OCI-LY3 (cell line): ENCODE data around the gene AHCYL2.

ENCODE experiments used
- H2AFZ ChIP-seq: fragments of 200-600, 300-600 bp; shearing (Covaris generic); 2 replicates; pipeline ENCODE4 v1.6.0; 2014; ENCODE audit warnings: antibody characterized with exemption, low read depth, low read length
- H3K27ac ChIP-seq: fragments of 200-600, 300-600 bp; sonication (generic); 2 replicates; pipeline ENCODE4 v1.5.1; 2014; ENCODE audit warnings: mild to moderate bottlenecking, low read length, moderate library complexity, mixed read lengths
- H3K27me3 ChIP-seq: fragments of 200-600, 300-600 bp; sonication (generic); 2 replicates; pipeline ENCODE4 v1.6.1; 2014; ENCODE audit warnings: low read depth, low read length, mixed read lengths
- H3K36me3 ChIP-seq: fragments of 200-600, 300-600 bp; sonication (generic); replicated peaks from 2 replicates; pipeline ENCODE3; 2014; ENCODE audit warnings: low read depth, low read length, mixed read lengths
- H3K4me1 ChIP-seq: fragments of 300-600, 200-600 bp; sonication (generic); 2 replicates; pipeline ENCODE4 v1.6.1; 2014; ENCODE audit warnings: low read length, mixed read lengths
- H3K4me2 ChIP-seq: fragments of 200-600, 300-600 bp; sonication (generic); 2 replicates; pipeline ENCODE4 v1.6.1; 2014; ENCODE audit warnings: low read length, mixed read lengths
- H3K4me3 ChIP-seq: fragments of 300-600, 200-600 bp; sonication (generic); 2 replicates; pipeline ENCODE4 v1.5.1; 2014; ENCODE audit warnings: antibody characterized with exemption, mild to moderate bottlenecking, low read length, moderate library complexity
- H3K79me2 ChIP-seq: fragments of 300-600, 200-600 bp; shearing (Covaris generic); 2 replicates; pipeline ENCODE4 v1.6.1; 2014; ENCODE audit warnings: mild to moderate bottlenecking, low read length, mixed read lengths
- H3K9ac ChIP-seq: fragments of 300-600, 200-600 bp; shearing (Covaris generic); 2 replicates; pipeline ENCODE4 v1.6.0; 2014; ENCODE audit warnings: mild to moderate bottlenecking, low read length, moderate library complexity
- H3K9me3 ChIP-seq: fragments of 200-600, 300-600 bp; shearing (Covaris generic); 2 replicates; pipeline ENCODE4 v1.6.1; 2014; ENCODE audit warnings: low read length, mixed read lengths; ENCODE audit not compliant: insufficient read depth
- H4K20me1 ChIP-seq: fragments of 200-600, 300-600 bp; sonication (generic); 2 replicates; pipeline ENCODE4 v1.6.1; 2016; ENCODE audit warnings: low read length, mixed read lengths; ENCODE audit not compliant: insufficient read depth
- EZH2phosphoT487 ChIP-seq: fragments of 200-600 bp; shearing (Covaris generic); IDR thresholded peaks from 2 replicates; pipeline ENCODE4 v1.6.1; 2018; ENCODE audit warnings: antibody characterized with exemption, mixed run types, low read depth
- TF ChIP-seq, protein P1 (sequence below): fragments of 200-600, 300-600 bp; sonication (generic); IDR thresholded peaks from 2 replicates; pipeline ENCODE4 v1.5.1; 2014; ENCODE audit warnings: antibody characterized with exemption, low read length, low read depth

The AHCYL2 gene

DNA sequence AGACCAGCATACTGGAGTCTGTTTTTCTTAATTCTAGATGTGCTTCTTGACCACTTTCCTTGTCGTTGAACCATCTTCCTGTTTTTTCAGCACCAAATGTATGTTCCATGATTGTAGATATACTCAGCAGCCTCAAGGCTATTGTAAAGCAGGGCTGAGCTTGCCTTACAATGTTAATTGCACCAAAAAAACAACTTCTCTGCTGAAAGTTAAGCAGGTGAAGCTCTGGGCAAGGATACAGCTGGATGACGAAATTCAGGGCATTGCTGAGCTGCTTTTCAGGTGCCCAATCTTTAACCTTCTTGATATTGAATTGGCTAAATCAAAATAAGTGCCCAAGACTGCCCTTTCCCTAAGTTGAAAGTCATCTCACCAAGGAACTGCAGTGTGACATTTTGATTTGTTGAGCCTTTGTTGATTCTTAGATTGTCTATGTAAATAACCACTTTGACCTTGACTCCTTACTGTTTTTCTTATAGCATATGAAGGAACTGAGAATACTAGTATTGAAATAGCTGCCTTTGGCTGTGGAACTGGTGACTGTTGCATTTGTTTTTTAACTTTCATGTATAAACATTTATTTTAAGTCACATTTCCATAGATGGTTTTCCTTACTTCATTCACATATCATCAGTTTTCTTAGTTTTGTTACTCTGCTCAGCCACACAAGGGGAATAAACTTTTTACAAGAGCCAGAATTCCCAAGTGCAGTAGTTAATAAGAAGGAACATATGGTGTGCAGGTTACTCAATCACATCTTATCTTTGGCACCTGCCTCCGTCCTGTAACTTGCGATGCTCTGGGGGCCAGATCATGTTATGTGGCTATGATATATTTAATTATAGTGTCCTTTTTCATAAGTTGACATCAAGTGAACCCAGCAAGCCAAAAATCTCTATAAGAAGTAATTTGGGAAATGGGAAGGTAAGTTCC is 3.1 kb downstream of the AHCYL2 start:
- H3K9me3 ChIP-seq: no peaks in the 10 kb centered on the region
- no peaks in the 10 kb centered on the region for H3K27me3 ChIP-seq
- no peaks in the 10 kb centered on the region for H4K20me1 ChIP-seq
- no peak for TF ChIP-seq EZH2phosphoT487
- TF ChIP-seq, protein P1, sequence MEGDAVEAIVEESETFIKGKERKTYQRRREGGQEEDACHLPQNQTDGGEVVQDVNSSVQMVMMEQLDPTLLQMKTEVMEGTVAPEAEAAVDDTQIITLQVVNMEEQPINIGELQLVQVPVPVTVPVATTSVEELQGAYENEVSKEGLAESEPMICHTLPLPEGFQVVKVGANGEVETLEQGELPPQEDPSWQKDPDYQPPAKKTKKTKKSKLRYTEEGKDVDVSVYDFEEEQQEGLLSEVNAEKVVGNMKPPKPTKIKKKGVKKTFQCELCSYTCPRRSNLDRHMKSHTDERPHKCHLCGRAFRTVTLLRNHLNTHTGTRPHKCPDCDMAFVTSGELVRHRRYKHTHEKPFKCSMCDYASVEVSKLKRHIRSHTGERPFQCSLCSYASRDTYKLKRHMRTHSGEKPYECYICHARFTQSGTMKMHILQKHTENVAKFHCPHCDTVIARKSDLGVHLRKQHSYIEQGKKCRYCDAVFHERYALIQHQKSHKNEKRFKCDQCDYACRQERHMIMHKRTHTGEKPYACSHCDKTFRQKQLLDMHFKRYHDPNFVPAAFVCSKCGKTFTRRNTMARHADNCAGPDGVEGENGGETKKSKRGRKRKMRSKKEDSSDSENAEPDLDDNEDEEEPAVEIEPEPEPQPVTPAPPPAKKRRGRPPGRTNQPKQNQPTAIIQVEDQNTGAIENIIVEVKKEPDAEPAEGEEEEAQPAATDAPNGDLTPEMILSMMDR: no peak
- H2AFZ ChIP-seq: no peak overlapping the region
- peak overlapping the region; percentile 27; the same call in 1 of the 2 replicates for H3K4me2 ChIP-seq
- no peaks in the 10 kb centered on the region for H3K36me3 ChIP-seq
- H3K79me2 ChIP-seq: no peaks in the 10 kb centered on the region
- peaks cover 26% of the 10 kb centered on the region for H3K4me1 ChIP-seq
- no peak overlapping the region for H3K27ac ChIP-seq
- no peak overlapping the region for H3K4me3 ChIP-seq
- H3K9ac ChIP-seq: no peak overlapping the region

DNA sequence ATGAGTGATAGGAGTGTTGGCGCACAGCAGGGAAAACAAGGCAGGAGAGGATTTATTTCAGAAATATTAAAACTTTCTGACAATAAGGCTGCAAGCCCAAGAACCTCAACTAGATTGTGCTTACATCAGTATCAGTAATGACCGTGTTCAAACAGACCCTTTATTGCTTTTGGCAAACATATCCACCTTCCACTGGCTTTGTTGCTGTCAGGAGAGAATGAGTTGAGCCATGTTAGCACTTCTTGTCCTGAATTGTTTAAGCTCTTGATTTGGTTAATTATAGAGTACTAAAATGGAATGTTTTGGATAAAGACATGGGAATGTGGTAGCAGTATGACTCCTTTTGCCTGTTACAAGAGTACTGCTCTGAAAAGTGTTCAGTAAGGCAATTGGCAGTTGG is 3.8 kb downstream of the AHCYL2 start:
- Histone ChIP-seq H3K4me2 (no peak overlapping the region), H3K27ac (no peak overlapping the region), H3K36me3 (no peaks in the 10 kb centered on the region), H3K9ac (no peak overlapping the region), H3K4me1 (peaks cover 26% of the 10 kb centered on the region), H3K79me2 (no peaks in the 10 kb centered on the region), H3K4me3 (no peak overlapping the region), H2AFZ (no peak overlapping the region), H3K9me3 (no peaks in the 10 kb centered on the region), H4K20me1 (no peaks in the 10 kb centered on the region), H3K27me3 (no peaks in the 10 kb centered on the region)
- no peak for TF ChIP-seq EZH2phosphoT487
- TF ChIP-seq, protein P1: no peak

DNA sequence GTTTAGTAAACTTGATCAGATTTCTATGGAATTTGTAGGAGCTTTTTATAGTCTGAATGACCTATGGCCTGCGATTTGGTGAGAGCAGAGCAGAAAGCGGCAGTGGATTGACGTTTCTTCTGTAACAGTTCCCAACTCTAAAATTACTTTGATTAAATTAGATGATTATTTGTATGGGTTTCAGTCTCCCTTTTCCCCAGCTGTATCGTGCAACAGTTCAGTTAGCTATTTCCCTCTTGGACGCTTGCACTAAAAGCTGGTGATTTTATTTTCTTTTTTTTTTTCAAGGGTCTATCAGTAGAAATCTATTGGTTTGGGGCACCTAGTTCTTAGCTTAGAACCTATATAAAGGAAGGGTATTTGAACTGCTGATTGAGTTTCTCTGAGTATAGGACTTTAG is 6.8 kb downstream of the AHCYL2 start:
- TF ChIP-seq, protein P1: no peak
- TF ChIP-seq EZH2phosphoT487: no peak

DNA sequence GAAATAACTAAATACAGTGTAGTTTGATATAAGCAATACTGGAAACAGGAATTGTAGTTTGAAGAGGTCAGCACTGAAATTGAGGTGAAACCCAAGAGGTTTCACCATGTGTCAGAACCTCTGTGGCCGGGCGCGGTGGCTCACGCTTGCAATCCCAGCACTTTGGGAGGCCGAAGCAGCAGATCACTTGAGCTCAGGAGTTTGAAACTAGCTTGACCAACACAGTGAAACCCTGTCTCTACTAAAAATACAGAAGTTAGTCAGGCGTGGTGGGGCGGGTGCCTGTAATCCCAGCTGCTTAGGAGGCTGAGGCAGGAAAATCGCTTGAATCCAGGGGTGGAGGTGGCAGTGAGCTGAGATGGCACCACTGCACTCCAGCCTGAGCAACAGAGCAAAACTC is 13.7 kb downstream of the AHCYL2 start:
- H3K27me3 ChIP-seq: no peaks in the 10 kb centered on the region
- H3K9ac ChIP-seq: no peak overlapping the region
- no peak overlapping the region for H2AFZ ChIP-seq
- H3K79me2 ChIP-seq: no peaks in the 10 kb centered on the region
- H3K4me3 ChIP-seq: no peak overlapping the region
- no peak overlapping the region for H3K4me2 ChIP-seq
- no peaks in the 10 kb centered on the region for H3K9me3 ChIP-seq
- TF ChIP-seq, protein P1: no peak
- TF ChIP-seq EZH2phosphoT487: no peak
- no peaks in the 10 kb centered on the region; the same call in 1 of the 2 replicates for H3K4me1 ChIP-seq
- no peak overlapping the region for H3K27ac ChIP-seq
- H4K20me1 ChIP-seq: no peaks in the 10 kb centered on the region
- no peaks in the 10 kb centered on the region for H3K36me3 ChIP-seq

More for the DNA sequence above, 6.8 kb downstream of the AHCYL2 start:
- Histone ChIP-seq H2AFZ (no peak overlapping the region), H3K4me3 (no peak overlapping the region), H3K4me2 (no peak overlapping the region), H4K20me1 (no peaks in the 10 kb centered on the region), H3K9me3 (no peaks in the 10 kb centered on the region), H3K27me3 (no peaks in the 10 kb centered on the region), H3K27ac (no peak overlapping the region), H3K4me1 (peaks cover 12% of the 10 kb centered on the region), H3K9ac (no peak overlapping the region), H3K36me3 (no peaks in the 10 kb centered on the region), H3K79me2 (no peaks in the 10 kb centered on the region)
